DMS79 (cell line): Measurements from ENCODE around the gene TAB2.
"Not testable (repeated sequence)": the region's sequence is repeated elsewhere in the genome, so short reads cannot be mapped to it uniquely, and the experiment has no call there.

Experiments used
- DNase-seq: peaks from one replicate; lab custom pipeline; 2025; lab: John Stamatoyannopoulos, UW

TAB2 gene

GRCh38 chr6:149333266-149333620, 15.7 kb downstream of the TAB2 start:
- DNase-seq = no peak

GRCh38 chr6:149334201-149334600, 16.7 kb downstream of the TAB2 start:
- DNase-seq = no peak

- DNase-seq = no peak
Observed at GRCh38 chr6:149334682-149335160, 17.2 kb downstream of the TAB2 start.

- DNase-seq = no peak
Observed at GRCh38 chr6:149335924-149336608, 18.6 kb downstream of the TAB2 start.

- peak; percentile 83 for DNase-seq
Observed at GRCh38 chr6:149336609-149336928, 19.1 kb downstream of the TAB2 start.

- no peak for DNase-seq
Observed at GRCh38 chr6:149337320-149337719, 19.8 kb downstream of the TAB2 start.

GRCh38 chr6:149340200-149340599, 22.7 kb downstream of the TAB2 start:
- no peak for DNase-seq

GRCh38 chr6:149342525-149342924, 25.0 kb downstream of the TAB2 start:
- DNase-seq = no peak

- no peak for DNase-seq
Observed at GRCh38 chr6:149343501-149343900, 26.0 kb downstream of the TAB2 start.

GRCh38 chr6:149346078-149346477, 28.6 kb downstream of the TAB2 start:
- no peak for DNase-seq

- DNase-seq = no peak
Observed at GRCh38 chr6:149347067-149347466, 29.6 kb downstream of the TAB2 start.

- DNase-seq = not testable (repeated sequence)
Observed at GRCh38 chr6:149349279-149349678, 31.8 kb downstream of the TAB2 start.

GRCh38 chr6:149354009-149354408, 36.5 kb downstream of the TAB2 start:
- no peak for DNase-seq

- DNase-seq = no peak
Observed at GRCh38 chr6:149356081-149356750, 38.7 kb downstream of the TAB2 start.

- DNase-seq = no peak
Observed at GRCh38 chr6:149357726-149358538, 40.4 kb downstream of the TAB2 start.

- no peak for DNase-seq
Observed at GRCh38 chr6:149359440-149359839, 41.9 kb downstream of the TAB2 start.

GRCh38 chr6:149360536-149360935, 43.0 kb downstream of the TAB2 start:
- DNase-seq = no peak

- DNase-seq = no peak
Observed at GRCh38 chr6:149362289-149362688, 44.8 kb downstream of the TAB2 start.

- no peak for DNase-seq
Observed at GRCh38 chr6:149363154-149363553, 45.6 kb downstream of the TAB2 start.

- no peak for DNase-seq
Observed at GRCh38 chr6:149364557-149364956, 47.0 kb downstream of the TAB2 start.

GRCh38 chr6:149365197-149365596, 47.7 kb downstream of the TAB2 start:
- no peak for DNase-seq

GRCh38 chr6:149366267-149366921, 48.9 kb downstream of the TAB2 start:
- DNase-seq = no peak

GRCh38 chr6:149368065-149368464, 50.6 kb downstream of the TAB2 start:
- DNase-seq = no peak
